Mesendoderm (in vitro differentiated cells): Measurements from ENCODE around the gene CTNND2.

Experiments
- DNase-seq: peaks from one replicate; pipeline ENCODE4 v3.0.0; 2013
- H2AK5ac ChIP-seq: 2 replicates; pipeline ENCODE4 v1.6.1; 2013; ENCODE audit warnings: low read length, inconsistent platforms
- H2BK120ac ChIP-seq: 2 replicates; pipeline ENCODE4 v1.6.1; 2013; ENCODE audit warnings: low read depth, mild to moderate bottlenecking, low read length, moderate library complexity, mixed read lengths
- H2BK15ac ChIP-seq: replicated peaks from 2 replicates; pipeline ENCODE4 v1.6.1; 2013; ENCODE audit warnings: low read depth, mild to moderate bottlenecking, moderate library complexity
- H2BK5ac ChIP-seq: 2 replicates; pipeline ENCODE4 v1.6.1; 2013; ENCODE audit warnings: low read length, inconsistent platforms
- H3K18ac ChIP-seq: 2 replicates; pipeline ENCODE4 v1.6.1; 2013; ENCODE audit warnings: mild to moderate bottlenecking, low read length, mixed read lengths
- H3K23ac ChIP-seq: one replicate; pipeline ENCODE4 v1.6.1; 2013; ENCODE audit warnings: low read length
- H3K27ac ChIP-seq: 2 replicates; pipeline ENCODE4 v1.5.1; 2013; ENCODE audit warnings: low read depth, mild to moderate bottlenecking, inconsistent platforms, low read length, moderate library complexity
- H3K27me3 ChIP-seq: 2 replicates; pipeline ENCODE4 v1.6.1; 2013; ENCODE audit warnings: low read length, control low read depth, mild to moderate bottlenecking, inconsistent platforms; ENCODE audit not compliant: insufficient read depth, poor library complexity
- H3K36me3 ChIP-seq: 2 replicates; pipeline ENCODE4 v1.6.1; 2013; ENCODE audit warnings: low read length, inconsistent platforms; ENCODE audit not compliant: control insufficient read depth, insufficient read depth
- H3K4ac ChIP-seq: one replicate; pipeline ENCODE4 v1.6.1; 2013; ENCODE audit warnings: low read depth, mild to moderate bottlenecking, low read length, moderate library complexity
- H3K4me1 ChIP-seq: 2 replicates; pipeline ENCODE4 v1.6.1; 2013; ENCODE audit warnings: low read depth, low read length, inconsistent platforms; ENCODE audit not compliant: control insufficient read depth
- H3K4me2 ChIP-seq: 2 replicates; pipeline ENCODE4 v1.6.1; 2013; ENCODE audit warnings: low read length
- H3K4me3 ChIP-seq: 2 replicates; pipeline ENCODE4 v1.5.1; 2013; ENCODE audit warnings: mild to moderate bottlenecking, low read length
- H3K56ac ChIP-seq: one replicate; pipeline ENCODE4 v1.6.1; 2013; ENCODE audit warnings: low read length
- H3K79me1 ChIP-seq: 2 replicates; pipeline ENCODE4 v1.6.1; 2013; ENCODE audit warnings: low read length, inconsistent platforms
- H3K79me2 ChIP-seq: 2 replicates; pipeline ENCODE4 v1.6.1; 2013; ENCODE audit warnings: mild to moderate bottlenecking, low read length; ENCODE audit not compliant: control insufficient read depth, insufficient read depth
- H3K9ac ChIP-seq: 2 replicates; pipeline ENCODE4 v1.6.1; 2013; ENCODE audit warnings: low read length, inconsistent platforms
- H4K5ac ChIP-seq: one replicate; pipeline ENCODE4 v1.6.1; 2013; ENCODE audit warnings: low read length
- H4K8ac ChIP-seq: one replicate; pipeline ENCODE4 v1.6.1; 2013; ENCODE audit warnings: low read depth, mild to moderate bottlenecking, control low read depth, low read length, moderate library complexity
- WGBS: extraction: QIAGEN DNeasy Blood & Tissue Kit; methylation state at CpG from one replicate; pipeline ENCODE4 v1.1.7; 2013; ENCODE audit warnings: low lambda C conversion rate, missing lambda C conversion rate; ENCODE audit not compliant: insufficient coverage; ENCODE audit errors: extremely low coverage; 5-methylcytosine and 5-hydroxymethylcytosine counted together

Gene CTNND2

DNA sequence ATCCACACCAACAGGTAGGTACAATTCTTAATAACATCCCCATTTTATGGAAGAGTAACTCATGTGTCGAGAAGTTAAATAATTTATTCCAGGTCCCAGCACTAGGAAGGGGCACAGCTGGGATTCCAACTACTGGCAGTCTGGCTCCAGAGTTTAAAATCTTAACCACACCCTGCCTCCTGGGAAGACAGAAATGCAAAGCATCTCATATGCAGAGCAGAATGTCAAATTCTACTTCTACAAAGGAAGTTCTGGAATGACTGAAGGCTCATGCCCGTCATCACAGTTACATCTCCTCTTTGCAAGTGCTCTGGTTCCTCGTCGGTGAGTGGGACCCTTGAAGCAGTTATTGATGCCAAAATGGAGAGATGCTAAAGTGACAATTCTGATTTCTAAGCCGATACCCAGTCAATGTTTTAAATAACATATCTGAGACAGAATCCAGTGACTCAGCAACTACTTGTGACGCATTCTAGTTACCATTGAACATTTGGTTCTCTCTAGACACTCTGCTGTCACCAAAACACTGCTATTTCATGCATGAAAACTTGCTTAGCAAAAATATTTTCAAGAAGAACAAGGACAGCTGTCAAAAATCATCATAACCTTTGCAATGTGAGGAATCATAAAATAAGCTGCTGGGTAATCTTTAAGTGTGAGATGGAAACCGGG lies 412.7 kb downstream of the CTNND2 start:
- no peak overlapping the region for H2BK15ac ChIP-seq
- H4K8ac ChIP-seq, result no peak overlapping the region
- no peak overlapping the region for H2AK5ac ChIP-seq
- no peak overlapping the region for H3K27ac ChIP-seq
- no peak overlapping the region for H2BK5ac ChIP-seq
- no peak overlapping the region for H2BK120ac ChIP-seq
- no peaks in the 10 kb centered on the region for H3K79me2 ChIP-seq
- no peak overlapping the region for H3K56ac ChIP-seq
- no peak overlapping the region for H3K4me3 ChIP-seq
- no peaks in the 10 kb centered on the region for H3K36me3 ChIP-seq
- no peaks in the 10 kb centered on the region for H3K27me3 ChIP-seq
- no CpG with 5 or more reads among the region's 7 CpGs for WGBS
- H3K4ac ChIP-seq, result no peak overlapping the region
- H4K5ac ChIP-seq, result no peak overlapping the region
- no peak overlapping the region for H3K9ac ChIP-seq
- H3K4me1 ChIP-seq, result no peaks in the 10 kb centered on the region
- no peak overlapping the region for H3K23ac ChIP-seq
- H3K4me2 ChIP-seq, result no peak overlapping the region
- peak; percentile 14 for DNase-seq
- H3K79me1 ChIP-seq, result no peaks in the 10 kb centered on the region
- H3K18ac ChIP-seq, result no peak overlapping the region

DNA sequence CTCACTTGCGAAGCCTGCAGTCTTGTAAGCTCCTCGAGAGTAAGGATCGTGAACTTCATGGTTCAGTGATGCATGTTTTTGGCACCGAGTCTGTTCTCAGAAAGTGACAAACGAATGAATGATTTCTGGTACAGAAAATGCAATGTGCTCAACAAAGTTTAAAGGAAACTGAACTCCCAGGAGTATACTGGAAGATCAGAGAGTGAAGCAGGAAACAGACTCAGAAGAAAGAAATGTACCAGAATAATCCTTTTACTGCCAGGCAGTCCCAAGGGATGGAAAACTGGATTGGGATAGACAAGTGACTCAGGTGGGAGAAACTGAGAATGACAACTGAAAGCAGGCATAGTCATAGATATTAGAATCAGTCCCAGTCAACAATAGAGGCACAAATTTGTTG lies 420.6 kb downstream of the CTNND2 start:
- H3K18ac ChIP-seq, result no peak overlapping the region
- no peak overlapping the region for H2BK120ac ChIP-seq
- no peak overlapping the region for H3K4me2 ChIP-seq
- H3K27ac ChIP-seq, result no peak overlapping the region
- H2BK5ac ChIP-seq, result no peak overlapping the region
- no CpG with 5 or more reads among the region's 5 CpGs for WGBS
- H3K79me2 ChIP-seq, result no peaks in the 10 kb centered on the region
- no peak overlapping the region for H2BK15ac ChIP-seq
- no peak overlapping the region for H3K4ac ChIP-seq
- H3K79me1 ChIP-seq, result no peaks in the 10 kb centered on the region
- H4K8ac ChIP-seq, result no peak overlapping the region
- no peak overlapping the region for H2AK5ac ChIP-seq
- H3K27me3 ChIP-seq, result no peaks in the 10 kb centered on the region
- no peak overlapping the region for H3K23ac ChIP-seq
- H3K36me3 ChIP-seq, result no peaks in the 10 kb centered on the region
- DNase-seq, result no peak
- H3K56ac ChIP-seq, result no peak overlapping the region
- H4K5ac ChIP-seq, result no peak overlapping the region
- H3K4me3 ChIP-seq, result no peak overlapping the region
- H3K4me1 ChIP-seq, result no peaks in the 10 kb centered on the region
- no peak overlapping the region for H3K9ac ChIP-seq

DNA sequence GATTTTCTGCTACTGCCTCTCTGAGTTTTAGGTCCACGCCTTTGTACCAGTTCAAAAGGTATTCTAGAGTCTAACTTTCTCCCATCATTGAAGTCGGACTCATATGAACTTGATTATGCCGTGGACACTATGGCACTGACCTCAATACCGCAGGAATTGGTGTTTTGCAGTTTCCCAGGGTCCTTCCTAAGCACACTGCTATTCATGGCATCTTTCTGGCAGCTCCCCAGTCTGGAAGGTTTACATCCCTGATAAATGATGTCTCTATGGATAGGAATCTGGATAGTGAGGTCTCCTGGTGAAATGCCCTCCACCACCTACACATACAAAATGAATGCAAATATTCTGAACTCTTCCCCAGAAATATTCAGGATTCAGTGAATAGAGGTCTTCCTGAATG lies 422.2 kb downstream of the CTNND2 start:
- DNase-seq, result no peak
- H4K8ac ChIP-seq, result no peak overlapping the region
- no peak overlapping the region for H3K4me2 ChIP-seq
- no peak overlapping the region for H3K18ac ChIP-seq
- H3K56ac ChIP-seq, result no peak overlapping the region
- no peak overlapping the region for H2AK5ac ChIP-seq
- H3K79me2 ChIP-seq, result no peaks in the 10 kb centered on the region
- H3K27ac ChIP-seq, result no peak overlapping the region
- no peak overlapping the region for H3K23ac ChIP-seq
- no peaks in the 10 kb centered on the region for H3K27me3 ChIP-seq
- H4K5ac ChIP-seq, result no peak overlapping the region
- H3K4ac ChIP-seq, result no peak overlapping the region
- H3K4me3 ChIP-seq, result no peak overlapping the region
- no peaks in the 10 kb centered on the region for H3K4me1 ChIP-seq
- H3K79me1 ChIP-seq, result no peaks in the 10 kb centered on the region
- H2BK5ac ChIP-seq, result no peak overlapping the region
- H3K9ac ChIP-seq, result no peak overlapping the region
- no peak overlapping the region for H2BK120ac ChIP-seq
- H2BK15ac ChIP-seq, result no peak overlapping the region
- no peaks in the 10 kb centered on the region for H3K36me3 ChIP-seq
- no CpG with 5 or more reads among the region's 4 CpGs for WGBS

DNA sequence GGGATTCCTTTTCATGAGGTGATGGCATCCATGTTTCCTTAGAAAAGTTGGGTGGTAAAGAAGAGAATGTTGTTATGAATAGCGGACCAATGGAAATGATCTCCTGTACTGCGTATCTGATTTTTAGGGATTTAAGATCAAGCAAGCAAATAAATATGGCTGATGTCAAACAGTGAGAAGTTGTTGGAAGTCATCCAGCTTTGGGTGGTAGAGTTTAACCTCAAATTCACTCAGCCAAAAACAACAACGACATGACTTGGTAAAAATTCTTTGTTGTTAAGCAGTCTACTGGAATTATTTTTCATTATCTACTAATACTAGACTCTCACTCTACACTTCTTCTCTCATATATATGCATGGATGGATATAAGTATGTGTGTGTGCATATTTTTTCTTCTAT lies 426.5 kb downstream of the CTNND2 start:
- no peak overlapping the region for H3K4ac ChIP-seq
- no peak overlapping the region for H3K9ac ChIP-seq
- H3K4me1 ChIP-seq, result no peaks in the 10 kb centered on the region
- no peak for DNase-seq
- no peak overlapping the region for H3K4me2 ChIP-seq
- no peaks in the 10 kb centered on the region for H3K79me1 ChIP-seq
- no peak overlapping the region for H2BK120ac ChIP-seq
- H3K36me3 ChIP-seq, result no peaks in the 10 kb centered on the region
- H3K4me3 ChIP-seq, result no peak overlapping the region
- no peaks in the 10 kb centered on the region for H3K79me2 ChIP-seq
- H3K27ac ChIP-seq, result no peak overlapping the region
- no peak overlapping the region for H4K5ac ChIP-seq
- H4K8ac ChIP-seq, result no peak overlapping the region
- no peak overlapping the region for H3K56ac ChIP-seq
- H3K18ac ChIP-seq, result no peak overlapping the region
- WGBS, result no CpG with 5 or more reads among the region's 3 CpGs
- no peaks in the 10 kb centered on the region for H3K27me3 ChIP-seq
- no peak overlapping the region for H2BK15ac ChIP-seq
- H2BK5ac ChIP-seq, result no peak overlapping the region
- no peak overlapping the region for H2AK5ac ChIP-seq
- no peak overlapping the region for H3K23ac ChIP-seq

- DNase-seq, result no peak
- Histone ChIP-seq H3K4ac (no peak overlapping the region), H3K23ac (no peak overlapping the region), H4K5ac (no peak overlapping the region), H3K4me2 (no peak overlapping the region), H3K9ac (no peak overlapping the region), H2BK15ac (no peak overlapping the region), H3K56ac (no peak overlapping the region), H3K4me1 (no peaks in the 10 kb centered on the region), H3K4me3 (no peak overlapping the region), H2BK5ac (no peak overlapping the region), H2AK5ac (no peak overlapping the region), H3K18ac (no peak overlapping the region), H3K79me2 (no peaks in the 10 kb centered on the region), H4K8ac (no peak overlapping the region), H3K27ac (no peak overlapping the region), H2BK120ac (no peak overlapping the region), H3K36me3 (no peaks in the 10 kb centered on the region), H3K27me3 (no peaks in the 10 kb centered on the region), H3K79me1 (no peaks in the 10 kb centered on the region)
- WGBS, result no CpG with 5 or more reads among the region's 2 CpGs
These were observed 427.4 kb downstream of the CTNND2 start for GRCh38 chr5:11476866-11477265.
